Sciatic nerve (tissue), 2 donors: ENCODE data around the gene DTHD1. TPM values are rescaled to one million over a fixed set of nuclear protein-coding genes. Genes with fewer than 3 reads are reported as not detected.

Experiments
- ATAC-seq: fragments of 200-7000 bp; cut with Tn5 transposase; one replicate; pipeline ENCODE4 v1.9.1; 2020; ENCODE audit warnings: mild to moderate bottlenecking, moderate library complexity
- DNase-seq: peaks from one replicate; pipeline ENCODE4 v3.0.0-alpha.2; 2020; ENCODE audit warnings: low spot score
- intact Hi-C: fragments of 100-400 bp; cut with DNase I; formaldehyde crosslinking; loops from one replicate; pipeline ENCODE4 v1.14.2; 2022
- total RNA-seq: library from RNA; stranded (reverse); fragmentation: NEBNext Ultra II Directional; extraction: Animal tissue kit (Norgen Biotek cat#: 25700); gene quantifications from one replicate; pipeline ENCODE4 v1.2.1, GENCODE V29; 2021
- donor health status: DM: no; HTN: no; CAD: no.
- donor health status: DM: no; HTN: no; CAD: no.

DTHD1 gene
- total RNA-seq, 1 donor from 2014 or later = 0.62 TPM

DNA sequence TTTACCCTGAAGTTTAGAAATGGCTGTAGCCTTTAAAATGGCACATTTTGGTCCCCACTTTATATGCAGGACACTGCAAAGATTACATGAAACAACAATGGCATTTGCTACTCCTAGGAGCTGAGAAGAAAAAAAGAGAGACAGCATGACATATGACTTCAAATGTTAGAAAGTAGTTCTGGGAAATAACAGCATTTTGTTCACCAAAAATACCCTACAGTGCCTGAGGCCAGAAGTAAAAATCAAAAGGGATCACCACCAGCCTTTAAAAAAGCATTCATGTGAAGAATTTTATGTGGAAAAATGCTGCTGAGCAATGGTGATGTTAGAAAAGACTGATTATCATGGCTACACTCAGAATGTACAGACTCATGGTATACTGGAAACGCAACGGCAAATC lies 110.0 kb downstream of the DTHD1 start:
- ATAC-seq (no peak), DNase-seq (no peak)
- intact Hi-C loops = no loop called here

DNA sequence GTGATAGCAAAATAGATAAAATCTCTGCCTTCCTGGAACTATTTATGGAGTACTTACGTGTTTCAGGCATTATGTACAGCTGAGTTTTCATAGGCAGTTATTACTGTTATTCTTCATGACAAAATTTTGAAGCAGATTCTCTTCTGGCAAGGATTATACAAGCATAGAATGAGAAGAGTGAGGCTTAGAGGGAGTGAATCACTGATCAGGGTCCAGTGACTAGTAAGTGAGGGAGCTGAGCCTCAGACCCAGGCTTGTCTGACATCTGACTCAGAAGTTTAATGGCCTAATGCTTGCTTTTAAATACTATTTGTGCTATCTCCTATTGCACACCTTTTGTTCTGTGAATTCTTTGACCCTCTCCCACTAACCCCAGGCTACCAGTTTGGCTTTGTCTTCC lies 110.6 kb downstream of the DTHD1 start:
- ATAC-seq (no peak), DNase-seq (no peak)
- intact Hi-C loops = no loop called here

GRCh38 chr4:36392916-36393315 lies 111.5 kb downstream of the DTHD1 start:
- intact Hi-C loops = no loop called here
- no peak for ATAC-seq
- DNase-seq = no peak

Other genes starting within 250 kb of the DTHD1 start
- gene ARAP2, start 37.1 kb upstream of the DTHD1 start, total RNA-seq = 26.0 TPM